DMS53 (cell line): ENCODE measurements around the gene C22orf39.

Experiments used
- DNase-seq: peaks from one replicate; lab custom pipeline; 2025; lab: John Stamatoyannopoulos, UW

C22orf39 gene

GRCh38 chr22:19429950-19430889, 17.3 kb downstream of the C22orf39 start:
- peak; percentile 12 for DNase-seq

GRCh38 chr22:19424186-19424500, 23.4 kb downstream of the C22orf39 start:
- no peak for DNase-seq

GRCh38 chr22:19422440-19423301, 24.8 kb downstream of the C22orf39 start:
- DNase-seq: no peak

- DNase-seq: no peak
These were observed 27.2 kb downstream of the C22orf39 start for GRCh38 chr22:19420321-19420720.

- no peak for DNase-seq
These were observed 27.9 kb downstream of the C22orf39 start for GRCh38 chr22:19419464-19420178.

- no peak for DNase-seq
These were observed 28.4 kb downstream of the C22orf39 start for GRCh38 chr22:19419086-19419463.

- no peak for DNase-seq
These were observed 34.6 kb downstream of the C22orf39 start for GRCh38 chr22:19412923-19413322.

GRCh38 chr22:19412478-19412877, 35.0 kb downstream of the C22orf39 start:
- no peak for DNase-seq

GRCh38 chr22:19411690-19412045, 35.8 kb downstream of the C22orf39 start:
- no peak for DNase-seq

GRCh38 chr22:19410941-19411689, 36.4 kb downstream of the C22orf39 start:
- DNase-seq: no peak

GRCh38 chr22:19407649-19408606, 39.6 kb downstream of the C22orf39 start:
- no peak for DNase-seq

- no peak for DNase-seq
These were observed 40.7 kb downstream of the C22orf39 start for GRCh38 chr22:19406846-19407245.

- DNase-seq: no peak
These were observed 41.2 kb downstream of the C22orf39 start for GRCh38 chr22:19406281-19406811.

GRCh38 chr22:19405652-19406051, 41.9 kb downstream of the C22orf39 start:
- DNase-seq: no peak

GRCh38 chr22:19405133-19405532, 42.4 kb downstream of the C22orf39 start:
- DNase-seq: no peak

GRCh38 chr22:19404676-19405075, 42.8 kb downstream of the C22orf39 start:
- DNase-seq: no peak

GRCh38 chr22:19402642-19403191, 44.8 kb downstream of the C22orf39 start:
- no peak for DNase-seq

GRCh38 chr22:19401483-19401882, 46.0 kb downstream of the C22orf39 start:
- DNase-seq: no peak

- no peak for DNase-seq
These were observed 46.6 kb downstream of the C22orf39 start for GRCh38 chr22:19400881-19401280.

GRCh38 chr22:19398652-19399051, 48.9 kb downstream of the C22orf39 start:
- no peak for DNase-seq
